T-cell (primary cell): ENCODE measurements around the gene TCERG1. TPM values are rescaled to one million over a fixed set of nuclear protein-coding genes. Genes with fewer than 3 reads are reported as not detected.
A peak's percentile ranks its signal among the peaks of the same experiment; 100 is the strongest.

Experiments
- ATAC-seq, 4 experiments: fragments of 200-7000 bp in 3 of 4; fragments of 150-1000 bp in 1 of 4; cut with Tn5 transposase; replicated peaks in 1 of 4; 1 replicate in 3 of 4; 2 replicates in 1 of 4; pipeline ENCODE4 v1.10.0; 2021; ENCODE audit warnings: moderate library complexity in 3 of 4, mild to moderate bottlenecking in 2 of 4, moderate number of reproducible peaks in 1 of 4
- CTCF ChIA-PET, 2 donors: fragments of 300-600 bp; sonication (Branson Sonifier 250); formaldehyde crosslinking; loops; one replicate each; lab custom pipeline; 2022; ENCODE audit warnings: antibody characterized with exemption in 2 of 2; lab: Charles Lee
- POLR2A ChIA-PET, 2 donors: fragments of 300-600 bp; sonication (Branson Sonifier 250); formaldehyde crosslinking; loops; one replicate each; lab custom pipeline; 2022; ENCODE audit warnings: antibody characterized with exemption in 2 of 2; lab: Charles Lee
- DNase-seq, 35 experiments: peaks; one replicate each; pipeline versions ENCODE4 v3.0.0 to v3.0.0-alpha.2; 2013 to 2023
- H3K27ac ChIP-seq: one replicate; pipeline ENCODE4 v1.5.1; 2013; ENCODE audit warnings: low read length
- H3K27me3 ChIP-seq, 2 experiments: replicated peaks in 1 of 2; 1 replicate in 1 of 2; 2 replicates in 1 of 2; pipeline versions ENCODE4 v1.6.1 to v1.7.0; 2013; ENCODE audit warnings: low read length in 1 of 2, mixed read lengths in 1 of 2; ENCODE audit not compliant: control insufficient read depth in 2 of 2, insufficient read depth in 2 of 2; ENCODE audit errors: extremely low read depth in 1 of 2
- H3K36me3 ChIP-seq, 2 donors: 1 replicate in 1 of 2; 2 replicates in 1 of 2; pipeline versions ENCODE4 v1.6.1 to v1.7.0; 2013; ENCODE audit warnings: low read length in 1 of 2; ENCODE audit not compliant: control insufficient read depth in 2 of 2, insufficient read depth in 1 of 2; ENCODE audit errors: extremely low read depth in 1 of 2
- H3K4me1 ChIP-seq, 2 experiments: 1 replicate in 1 of 2; 2 replicates in 1 of 2; pipeline versions ENCODE4 v1.6.1 to v1.7.0; 2013; ENCODE audit warnings: low read length in 2 of 2, mixed read lengths in 1 of 2; ENCODE audit not compliant: insufficient read depth in 2 of 2, control insufficient read depth in 1 of 2; ENCODE audit errors: extremely low read depth in 1 of 2
- H3K4me3 ChIP-seq, 2 donors: 1 replicate in 1 of 2; 2 replicates in 1 of 2; pipeline versions ENCODE4 v1.5.1 to v1.7.0; 2013; ENCODE audit warnings: mild to moderate bottlenecking in 2 of 2, low read length in 1 of 2, moderate library complexity in 1 of 2; ENCODE audit not compliant: control insufficient read depth in 1 of 2; ENCODE audit errors: extremely low read depth in 1 of 2
- H3K9me3 ChIP-seq: 2 replicates; pipeline ENCODE4 v1.7.0; 2013
- H3K27ac Mint-ChIP-seq, 2 donors: one replicate each; pipeline ENCODE4 v1.8.0; 2020 to 2021; ENCODE audit warnings: mild to moderate bottlenecking in 2 of 2, mixed read lengths in 2 of 2
- H3K27me3 Mint-ChIP-seq, 2 donors: one replicate each; pipeline ENCODE4 v1.8.0; 2021 to 2022; ENCODE audit warnings: mixed read lengths in 2 of 2
- H3K36me3 Mint-ChIP-seq: one replicate; pipeline ENCODE4 v1.8.0; 2021; ENCODE audit warnings: mixed read lengths
- H3K4me1 Mint-ChIP-seq, 3 donors: one replicate each; pipeline ENCODE4 v1.8.0; 2020 to 2022; ENCODE audit warnings: mixed read lengths in 3 of 3, mild to moderate bottlenecking in 1 of 3
- H3K4me3 Mint-ChIP-seq, 3 donors: one replicate each; pipeline ENCODE4 v1.8.0; 2020 to 2022; ENCODE audit warnings: mild to moderate bottlenecking in 3 of 3, mixed read lengths in 3 of 3, moderate library complexity in 3 of 3
- H3K9me3 Mint-ChIP-seq, 3 donors: one replicate each; pipeline ENCODE4 v1.8.0; 2020 to 2022; ENCODE audit warnings: mixed read lengths in 3 of 3
- WGBS: methylation state at CpG from one replicate; pipeline ENCODE4 v1.1.5; 2013; ENCODE audit warnings: missing lambda C conversion rate; ENCODE audit not compliant: insufficient coverage; 5-methylcytosine and 5-hydroxymethylcytosine counted together
- total RNA-seq, 35 experiments: library from RNA in 6 of 35; stranded (reverse) in 6 of 35; fragments of 120-200 nt in 1 of 35; gene quantifications; one replicate each; pipeline versions ENCODE4 v1.2.1 to v1.2.4 and lab custom pipeline; 2013 to 2026

TCERG1 gene
- total RNA-seq, result 100 to 1,000 TPM in 1 of 5 donors, 10 to 100 TPM in 4; 67.4 to 113 (median 75.1) TPM
- 56.3 TPM for total RNA-seq (2013)
- 89.9 to 292 (median 118) reads per million in 29 experiments for total RNA-seq (lab: John Stamatoyannopoulos, UW)

DNA sequence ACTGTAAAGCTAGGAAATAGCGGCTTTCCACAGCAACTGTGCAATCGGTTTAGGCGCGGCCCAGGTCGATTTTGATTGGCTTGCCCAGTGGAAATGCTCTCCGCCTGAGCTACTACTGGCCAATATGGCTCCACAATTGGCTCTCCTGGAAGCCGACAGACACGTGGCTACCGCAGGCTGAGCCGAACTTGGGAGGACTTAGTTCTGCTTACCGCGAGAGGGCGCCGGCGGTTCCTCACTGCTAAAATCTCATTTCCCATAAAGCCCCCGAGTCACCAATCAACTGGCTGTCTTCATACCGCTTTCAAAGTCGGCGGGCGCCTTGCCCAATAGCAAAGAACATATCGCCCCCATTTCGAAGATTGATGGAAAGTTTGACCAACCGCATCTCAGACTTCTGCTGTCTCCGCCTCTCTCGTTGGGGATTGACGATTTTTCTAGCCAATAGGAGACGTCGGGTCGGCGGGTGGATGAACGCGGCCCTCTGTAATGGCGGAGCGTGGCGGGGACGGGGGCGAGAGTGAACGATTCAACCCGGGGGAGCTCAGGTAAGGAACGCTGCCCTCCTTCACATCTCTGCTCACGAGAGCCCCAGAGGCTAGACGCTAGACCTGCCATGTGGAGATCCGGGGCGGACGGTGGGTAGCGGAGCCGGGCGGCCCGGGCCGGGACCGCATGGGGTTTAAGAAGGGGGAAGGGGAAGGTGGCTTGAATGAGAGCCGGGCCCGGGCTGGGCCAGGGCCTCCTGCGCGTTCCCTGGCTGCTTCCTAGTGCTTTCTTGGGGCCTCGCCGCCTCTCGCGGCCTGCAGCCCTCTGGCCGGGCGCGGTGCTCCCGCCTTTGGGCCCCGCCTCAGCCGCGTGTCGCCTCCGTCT lies at the start of gene TCERG1:
Gene TCERG1 (plus strand): TSS at position 473 of the 873 bp plus-strand sequence. CDS start 17 bp downstream, at position 490.
- H3K27ac Mint-ChIP-seq, result peak within 1 kb of the TSS; percentile 97 to 99
- no peaks in the 10 kb centered on the region for H3K9me3 ChIP-seq
- POLR2A ChIA-PET, result no interaction called here
- H3K36me3 ChIP-seq, result no peaks in the 10 kb centered on the region
- peak within 1 kb of the TSS; percentile 96 to 100 (median 99) for H3K4me3 Mint-ChIP-seq
- no peaks in the 10 kb centered on the region for H3K9me3 Mint-ChIP-seq
- H3K4me1 Mint-ChIP-seq, result peaks cover 41 to 45% (median 44%) of the 10 kb centered on the region in 3 donors
- peak within 1 kb of the TSS; percentile 95 to 99 for H3K4me3 ChIP-seq
- H3K27me3 Mint-ChIP-seq, result no peaks in the 10 kb centered on the region
- CTCF ChIA-PET, result interaction anchor here (0.6 to 1.3 kb wide), 8 partner anchors 8 to 1336 kb away, joined by 3 to 8 read pairs (median 3); partner anchors contain the start of gene JAKMIP2 (in 1 of the 2)
- peaks cover 15 to 17% of the 10 kb centered on the region in 2 experiments for H3K4me1 ChIP-seq
- H3K36me3 Mint-ChIP-seq, result no peaks in the 10 kb centered on the region
- under 1% methylated on average over 57 of the region's 68 CpGs for WGBS
- DNase-seq (peak; percentile 92 to 100 (median 97)), ATAC-seq (peak; percentile 92 to 96 (median 94))
- no peaks in the 10 kb centered on the region for H3K27me3 ChIP-seq
- peak within 1 kb of the TSS; percentile 95 for H3K27ac ChIP-seq

DNA sequence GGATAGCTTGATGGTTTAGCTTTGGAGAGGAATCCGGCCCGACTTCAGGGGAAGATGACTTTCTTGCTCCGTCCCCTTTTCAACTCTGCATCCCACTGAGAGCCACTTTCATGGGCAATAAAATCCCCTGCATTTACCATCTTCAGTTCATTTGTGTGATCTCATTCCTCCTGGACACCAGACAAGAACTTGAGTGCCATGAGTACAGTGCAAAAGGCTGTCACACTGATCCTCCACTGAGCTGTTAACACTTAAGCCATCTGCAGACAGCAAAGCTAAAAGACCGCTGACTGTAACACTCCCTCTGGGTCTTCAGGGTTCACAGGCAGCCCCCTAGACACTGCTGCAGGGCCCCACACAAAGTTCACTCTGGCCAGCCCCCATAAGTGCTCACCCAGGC lies 48.3 kb upstream of the TCERG1 start:
- ChIA-PET CTCF (no interaction called here), POLR2A (no interaction called here)
- no peaks in the 10 kb centered on the region for H3K4me1 ChIP-seq
- Mint-ChIP-seq H3K27ac (no peak overlapping the region), H3K4me3 (no peak overlapping the region), H3K9me3 (no peaks in the 10 kb centered on the region), H3K4me1 (no peaks in the 10 kb centered on the region), H3K27me3 (peaks cover 38 to 42% of the 10 kb centered on the region in 2 donors), H3K36me3 (no peaks in the 10 kb centered on the region)
- H3K36me3 ChIP-seq, result no peaks in the 10 kb centered on the region
- H3K27ac ChIP-seq, result no peak overlapping the region
- DNase-seq (no peak), ATAC-seq (no peak)
- no peak overlapping the region for H3K4me3 ChIP-seq
- WGBS, result 100% methylated on average over 2 of the region's 4 CpGs
- peaks cover 2 to 35% of the 10 kb centered on the region in 2 experiments for H3K27me3 ChIP-seq
- no peaks in the 10 kb centered on the region for H3K9me3 ChIP-seq

DNA sequence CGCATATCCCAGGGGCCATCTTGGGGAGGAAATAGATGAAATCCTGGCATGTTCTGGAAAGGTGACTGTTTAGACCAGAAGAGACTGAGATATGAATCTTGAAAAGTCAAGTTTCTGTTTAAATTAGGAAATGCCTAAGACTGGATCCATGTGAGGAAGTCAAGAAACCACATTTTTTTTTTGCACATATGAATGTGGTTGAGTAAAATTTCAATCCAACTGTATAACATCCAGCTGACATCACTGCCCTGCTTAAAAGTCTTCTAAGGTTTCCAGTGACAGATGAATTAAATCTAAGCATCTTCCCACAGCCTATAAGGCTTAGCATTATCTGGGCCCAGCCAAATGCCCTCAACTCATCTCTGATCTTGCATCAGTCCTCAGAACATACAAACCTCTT lies 47.7 kb upstream of the TCERG1 start:
- ChIA-PET POLR2A (no interaction called here), CTCF (interaction anchor here in 1 of 2 donors (0.6 kb wide), 1 partner anchor 263 kb away, joined by 3 read pairs; no protein-coding TSS in a partner anchor)
- Mint-ChIP-seq H3K9me3 (no peaks in the 10 kb centered on the region), H3K4me1 (no peaks in the 10 kb centered on the region), H3K4me3 (no peak overlapping the region), H3K27ac (no peak overlapping the region), H3K27me3 (peaks cover 35 to 40% of the 10 kb centered on the region in 2 donors), H3K36me3 (no peaks in the 10 kb centered on the region)
- no peak for DNase-seq
- 0% methylated on average over 1 of the region's 1 CpG for WGBS
- Histone ChIP-seq H3K4me3 (no peak overlapping the region), H3K27ac (no peak overlapping the region), H3K27me3 (peaks cover 2 to 35% of the 10 kb centered on the region in 2 experiments), H3K9me3 (no peaks in the 10 kb centered on the region), H3K36me3 (no peaks in the 10 kb centered on the region), H3K4me1 (no peaks in the 10 kb centered on the region)
- ATAC-seq, result no peak

DNA sequence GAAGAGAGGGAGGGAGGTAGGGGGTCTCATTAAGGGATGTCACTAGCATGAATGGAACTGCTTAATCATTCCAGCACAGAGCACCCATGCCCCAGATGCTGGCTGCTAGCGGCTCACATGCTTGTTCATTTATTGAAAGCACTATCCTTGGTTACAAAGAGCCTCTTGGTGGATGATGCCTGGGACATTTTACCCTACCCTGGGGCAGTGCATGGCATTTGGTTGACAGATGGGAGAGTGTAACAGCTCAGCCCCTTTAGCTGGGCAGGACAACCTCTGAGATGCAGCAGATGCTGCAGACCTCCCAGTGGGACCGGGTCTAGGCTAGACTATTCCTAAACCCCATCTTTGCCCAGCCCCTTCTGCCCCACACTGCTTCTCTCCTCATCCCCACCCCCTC lies 46.9 kb upstream of the TCERG1 start:
- Histone ChIP-seq H3K27ac (no peak overlapping the region), H3K27me3 (peaks cover 2 to 31% of the 10 kb centered on the region in 2 experiments), H3K36me3 (no peaks in the 10 kb centered on the region), H3K4me1 (no peaks in the 10 kb centered on the region), H3K9me3 (no peaks in the 10 kb centered on the region), H3K4me3 (no peak overlapping the region)
- ATAC-seq (no peak), DNase-seq (no peak)
- H3K4me3 Mint-ChIP-seq, result no peak overlapping the region
- ChIA-PET CTCF (no interaction called here), POLR2A (no interaction called here)
- peaks cover 30 to 40% of the 10 kb centered on the region in 2 donors for H3K27me3 Mint-ChIP-seq
- WGBS, result 71% methylated on average over 1 of the region's 2 CpGs
- H3K4me1 Mint-ChIP-seq, result no peaks in the 10 kb centered on the region
- no peak overlapping the region for H3K27ac Mint-ChIP-seq
- no peaks in the 10 kb centered on the region for H3K9me3 Mint-ChIP-seq
- H3K36me3 Mint-ChIP-seq, result no peaks in the 10 kb centered on the region

DNA sequence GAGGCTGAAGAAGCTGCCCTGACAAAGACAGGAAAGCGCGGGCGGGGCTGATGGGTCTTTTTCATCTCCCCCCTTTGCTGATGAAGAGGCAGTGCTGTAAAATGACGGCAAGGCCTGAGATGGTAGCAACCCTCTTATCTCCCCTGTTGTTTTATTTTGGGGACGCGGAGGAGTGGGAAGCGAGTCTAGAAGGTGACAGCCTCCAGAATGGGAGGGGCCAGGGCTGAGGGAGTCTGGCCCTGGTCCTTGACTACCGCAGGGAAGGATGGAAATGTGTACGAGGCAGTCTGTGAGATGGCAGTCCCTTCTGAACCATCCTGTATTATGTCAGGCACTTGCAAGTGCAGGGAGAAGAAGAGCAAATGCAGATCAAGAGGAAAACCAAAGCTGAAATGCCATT lies 46.1 kb upstream of the TCERG1 start:
- H3K9me3 ChIP-seq, result no peaks in the 10 kb centered on the region
- ChIA-PET POLR2A (no interaction called here), CTCF (no interaction called here)
- H3K4me3 Mint-ChIP-seq, result no peak overlapping the region
- H3K4me1 Mint-ChIP-seq, result no peaks in the 10 kb centered on the region
- DNase-seq (no peak), ATAC-seq (no peak)
- H3K27me3 Mint-ChIP-seq, result peaks cover 30 to 43% of the 10 kb centered on the region in 2 donors
- no peak overlapping the region for H3K27ac ChIP-seq
- 82% methylated on average over 8 of the region's 9 CpGs for WGBS
- no peaks in the 10 kb centered on the region for H3K9me3 Mint-ChIP-seq
- H3K27ac Mint-ChIP-seq, result no peak overlapping the region
- H3K27me3 ChIP-seq, result peaks cover 2 to 29% of the 10 kb centered on the region in 2 experiments
- no peaks in the 10 kb centered on the region for H3K36me3 Mint-ChIP-seq
- no peaks in the 10 kb centered on the region for H3K36me3 ChIP-seq
- no peak overlapping the region for H3K4me3 ChIP-seq
- H3K4me1 ChIP-seq, result no peaks in the 10 kb centered on the region

DNA sequence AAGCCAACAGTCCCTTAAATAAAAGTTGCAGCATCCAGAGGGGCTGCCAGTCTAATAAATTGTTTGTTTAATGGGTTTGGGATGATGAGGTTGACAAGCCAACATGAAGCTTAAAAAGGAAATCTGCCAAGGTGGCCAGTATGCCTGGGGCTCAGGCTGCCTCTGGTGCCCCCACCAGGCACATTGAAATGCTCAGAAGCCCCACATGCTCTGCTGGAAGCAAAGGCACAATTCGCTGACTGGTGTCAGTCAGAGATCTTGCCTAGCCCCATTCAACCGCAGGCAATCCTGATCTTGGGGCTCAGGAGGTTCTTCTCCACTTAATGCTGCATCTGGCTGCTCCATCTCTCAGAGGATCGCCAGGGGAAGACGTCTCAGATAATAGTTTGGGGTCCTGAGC lies 44.2 kb upstream of the TCERG1 start:
- ChIA-PET POLR2A (no interaction called here), CTCF (no interaction called here)
- Histone ChIP-seq H3K4me1 (no peaks in the 10 kb centered on the region), H3K27ac (no peak overlapping the region), H3K9me3 (no peaks in the 10 kb centered on the region), H3K36me3 (no peaks in the 10 kb centered on the region), H3K27me3 (peaks cover 2 to 29% of the 10 kb centered on the region in 2 experiments), H3K4me3 (no peak overlapping the region)
- 81% methylated on average over 4 of the region's 4 CpGs for WGBS
- Mint-ChIP-seq H3K36me3 (no peaks in the 10 kb centered on the region), H3K4me1 (no peaks in the 10 kb centered on the region), H3K9me3 (no peaks in the 10 kb centered on the region), H3K27me3 (peaks cover 26 to 32% of the 10 kb centered on the region in 2 donors), H3K27ac (no peak overlapping the region), H3K4me3 (no peak overlapping the region)
- ATAC-seq, result no peak
- DNase-seq, result no peak
